Measurements from ENCODE around the gene NT5E.

GRCh38 chr6:85476532-85476931 is 26.6 kb downstream of the NT5E start:
- TF ChIP-seq RFX5 (IDR thresholded peaks at IDR 0.05; ENCODE audit: low read length): no peak
- no peak for TF ChIP-seq EP300 (IDR thresholded peaks at IDR 0.05; ENCODE audit: borderline replicate concordance in 1 of 2, low read depth in 1 of 2, low read length in 1 of 2)
- no peak for TF ChIP-seq GATA2 (CRISPR knock-in tag; IDR thresholded peaks at IDR 0.05)
- no peak for TF ChIP-seq POLR2AphosphoS5 (IDR thresholded peaks at IDR 0.05; ENCODE audit: low read depth, low read length)
- TF ChIP-seq CTCF (IDR thresholded peaks at IDR 0.05): no peak
- no peak for TF ChIP-seq USF2 (IDR thresholded peaks at IDR 0.05; ENCODE audit: borderline replicate concordance, low read depth, low read length)
